ENCODE measurements around the gene NR5A2.

NR5A2 gene

GRCh38 chr1:200107004-200107470, 79.5 kb downstream of the NR5A2 start:
- TF ChIP-seq POLR2A (IDR thresholded peaks at IDR 0.05; ENCODE audit: low read length) (no peak), GATA1 (IDR thresholded peaks at IDR 0.05; ENCODE audit: low read depth, low read length) (no peak)
- no peak for DNase-seq

GRCh38 chr1:200108659-200109058, 81.1 kb downstream of the NR5A2 start:
- no peak for TF ChIP-seq GATA1 (IDR thresholded peaks at IDR 0.05; ENCODE audit: low read depth, low read length)
- no peak for TF ChIP-seq POLR2A (IDR thresholded peaks at IDR 0.05; ENCODE audit: low read length)

GRCh38 chr1:200112290-200112689, 84.8 kb downstream of the NR5A2 start:
- no peak for TF ChIP-seq GATA1 (IDR thresholded peaks at IDR 0.05; ENCODE audit: low read depth, low read length)
- no peak for TF ChIP-seq POLR2A (IDR thresholded peaks at IDR 0.05; ENCODE audit: low read length)
- no peak for DNase-seq

More at GRCh38 chr1:200108659-200109058, 81.1 kb downstream of the NR5A2 start:
- DNase-seq = no peak

GRCh38 chr1:200115532-200115931, 88.0 kb downstream of the NR5A2 start:
- no peak for DNase-seq
- no peak for TF ChIP-seq GATA1 (IDR thresholded peaks at IDR 0.05; ENCODE audit: low read depth, low read length)
- no peak for TF ChIP-seq POLR2A (IDR thresholded peaks at IDR 0.05; ENCODE audit: low read length)

- no peak for DNase-seq
- TF ChIP-seq POLR2A (IDR thresholded peaks at IDR 0.05; ENCODE audit: low read length) = no peak
- no peak for TF ChIP-seq GATA1 (IDR thresholded peaks at IDR 0.05; ENCODE audit: low read depth, low read length)
Measured at GRCh38 chr1:200116324-200116723, 88.8 kb downstream of the NR5A2 start.

- no peak for TF ChIP-seq GATA1 (IDR thresholded peaks at IDR 0.05; ENCODE audit: low read depth, low read length)
- no peak for TF ChIP-seq POLR2A (IDR thresholded peaks at IDR 0.05; ENCODE audit: low read length)
- DNase-seq = no peak
Measured at GRCh38 chr1:200118779-200119505, 91.4 kb downstream of the NR5A2 start.

- TF ChIP-seq GATA1 (IDR thresholded peaks at IDR 0.05; ENCODE audit: low read depth, low read length) = no peak
- no peak for TF ChIP-seq POLR2A (IDR thresholded peaks at IDR 0.05; ENCODE audit: low read length)
- DNase-seq = no peak
Measured at GRCh38 chr1:200121421-200121820, 93.9 kb downstream of the NR5A2 start.

- no peak for TF ChIP-seq POLR2A (IDR thresholded peaks at IDR 0.05; ENCODE audit: low read length)
- TF ChIP-seq GATA1 (IDR thresholded peaks at IDR 0.05; ENCODE audit: low read depth, low read length) = no peak
- DNase-seq = no peak
Measured at GRCh38 chr1:200124309-200124708, 96.8 kb downstream of the NR5A2 start.

- TF ChIP-seq POLR2A (IDR thresholded peaks at IDR 0.05; ENCODE audit: low read length) (no peak), GATA1 (IDR thresholded peaks at IDR 0.05; ENCODE audit: low read depth, low read length) (no peak)
- no peak for DNase-seq
Measured at GRCh38 chr1:200128081-200128480, 100.6 kb downstream of the NR5A2 start.

- DNase-seq = no peak
- TF ChIP-seq POLR2A (IDR thresholded peaks at IDR 0.05; ENCODE audit: low read length) (no peak), GATA1 (IDR thresholded peaks at IDR 0.05; ENCODE audit: low read depth, low read length) (no peak)
Measured at GRCh38 chr1:200128944-200129879, 101.7 kb downstream of the NR5A2 start.

GRCh38 chr1:200130552-200130951, 103.0 kb downstream of the NR5A2 start:
- DNase-seq = no peak
- TF ChIP-seq POLR2A (IDR thresholded peaks at IDR 0.05; ENCODE audit: low read length) = no peak
- no peak for TF ChIP-seq GATA1 (IDR thresholded peaks at IDR 0.05; ENCODE audit: low read depth, low read length)

GRCh38 chr1:200131551-200132125, 104.1 kb downstream of the NR5A2 start:
- DNase-seq = no peak
- TF ChIP-seq POLR2A (IDR thresholded peaks at IDR 0.05; ENCODE audit: low read length) = no peak
- no peak for TF ChIP-seq GATA1 (IDR thresholded peaks at IDR 0.05; ENCODE audit: low read depth, low read length)

GRCh38 chr1:200133123-200133522, 105.6 kb downstream of the NR5A2 start:
- no peak for TF ChIP-seq POLR2A (IDR thresholded peaks at IDR 0.05; ENCODE audit: low read length)
- no peak for TF ChIP-seq GATA1 (IDR thresholded peaks at IDR 0.05; ENCODE audit: low read depth, low read length)
- no peak for DNase-seq

GRCh38 chr1:200134116-200134515, 106.6 kb downstream of the NR5A2 start:
- TF ChIP-seq POLR2A (IDR thresholded peaks at IDR 0.05; ENCODE audit: low read length) (no peak), GATA1 (IDR thresholded peaks at IDR 0.05; ENCODE audit: low read depth, low read length) (no peak)
- no peak for DNase-seq
